Thymus (tissue), 11 donors: ENCODE measurements around the gene KCTD7. TPM values are rescaled to one million over a fixed set of nuclear protein-coding genes. Genes with fewer than 3 reads are reported as not detected.
"Not testable (repeated sequence)": the region's sequence is repeated elsewhere in the genome, so short reads cannot be mapped to it uniquely, and the experiment has no call there.

Source experiments
- DNase-seq, 9 donors: peaks; one replicate each; pipeline ENCODE4 v3.0.0-alpha.2; 2013; ENCODE audit warnings: low spot score in 9 of 9, low read depth in 6 of 9, missing footprints in 1 of 9
- H3K27ac ChIP-seq, 2 donors: one replicate each; pipeline ENCODE4 v1.5.1; 2013; ENCODE audit warnings: control low read depth in 1 of 2, low read depth in 1 of 2, low read length in 1 of 2, mild to moderate bottlenecking in 1 of 2, moderate library complexity in 1 of 2
- H3K27me3 ChIP-seq, 2 donors: one replicate each; pipeline ENCODE4 v1.5.1; 2013; ENCODE audit warnings: low read length in 1 of 2; ENCODE audit not compliant: control insufficient read depth in 2 of 2, insufficient read depth in 1 of 2
- H3K36me3 ChIP-seq, 2 donors: one replicate each; pipeline ENCODE4 v1.5.1; 2013; ENCODE audit warnings: low read length in 1 of 2, mild to moderate bottlenecking in 1 of 2, moderate library complexity in 1 of 2; ENCODE audit not compliant: control insufficient read depth in 2 of 2, insufficient read depth in 2 of 2
- H3K4me1 ChIP-seq, 2 donors: one replicate each; pipeline ENCODE4 v1.5.1; 2013; ENCODE audit warnings: low read length in 2 of 2; ENCODE audit not compliant: control insufficient read depth in 2 of 2, insufficient read depth in 2 of 2
- H3K4me3 ChIP-seq, 2 donors: one replicate each; pipeline ENCODE4 v1.5.1; 2013; ENCODE audit warnings: low read length in 2 of 2, control low read depth in 1 of 2, mild to moderate bottlenecking in 1 of 2
- H3K9me3 ChIP-seq, 2 donors: one replicate each; pipeline ENCODE4 v1.5.1; 2013; ENCODE audit warnings: low read length in 1 of 2, mild to moderate bottlenecking in 1 of 2; ENCODE audit not compliant: control insufficient read depth in 2 of 2, insufficient read depth in 1 of 2
- WGBS: extraction: QIAGEN DNeasy Blood & Tissue Kit; methylation state at CpG from one replicate; pipeline ENCODE4 v1.1.7; 2013; 5-methylcytosine and 5-hydroxymethylcytosine counted together
- polyA plus RNA-seq: library from polyadenylated mRNA; stranded (reverse); fragments of 200-250 nt; gene quantifications from one replicate; pipeline ENCODE4 v1.2.3, GENCODE V29; 2013
- total RNA-seq: library from RNA; stranded (reverse); fragments of 120-200 nt; gene quantifications from one replicate; pipeline ENCODE4 v1.2.4, GENCODE V29; 2013
- donor health status: healthy.

KCTD7 gene
- total and polyA plus RNA-seq, 2 donors = 3.3 to 7.0 TPM

DNA sequence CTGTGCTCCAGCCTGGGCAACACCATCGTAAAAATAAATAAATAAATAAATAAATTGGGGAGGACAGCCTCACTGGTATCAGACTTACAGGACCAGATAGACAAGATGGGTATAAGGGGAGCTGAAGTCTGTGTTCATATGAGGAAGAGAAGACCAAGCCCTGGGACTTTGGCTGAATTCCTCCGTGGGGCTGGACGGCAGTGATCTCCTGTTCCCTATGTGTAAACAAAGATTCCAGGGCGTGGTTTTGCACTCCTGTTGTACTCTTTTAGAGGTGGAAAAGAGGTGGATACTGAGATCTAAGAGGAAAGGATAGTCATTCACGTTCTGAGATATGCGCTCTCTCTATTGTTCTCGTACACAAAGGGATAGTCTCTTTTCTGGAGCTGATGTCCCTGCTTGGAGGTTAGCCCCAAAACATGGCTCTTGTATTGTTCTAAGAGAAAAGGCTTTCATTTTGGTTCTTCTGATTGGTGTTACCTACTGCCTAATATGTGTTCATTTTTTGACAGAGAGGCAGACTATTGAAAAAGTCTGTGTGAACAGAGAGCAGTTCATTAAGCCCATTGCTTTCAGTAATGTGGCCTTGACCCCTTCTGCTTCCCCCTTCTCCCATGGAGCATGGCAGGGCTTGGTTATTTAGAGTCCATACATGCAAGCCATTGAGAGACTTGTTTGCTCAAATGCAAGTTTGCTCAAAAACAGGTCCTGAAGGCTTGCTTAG lies 12.3 kb downstream of the KCTD7 start:
- peaks cover 41 to 57% of the 10 kb centered on the region in 2 donors for H3K36me3 ChIP-seq
- H3K4me3 ChIP-seq = no peak overlapping the region
- no peaks in the 10 kb centered on the region for H3K4me1 ChIP-seq
- 96% methylated on average over 7 of the region's 7 CpGs for WGBS
- H3K9me3 ChIP-seq = no peaks in the 10 kb centered on the region
- DNase-seq = no peak
- no peaks in the 10 kb centered on the region for H3K27me3 ChIP-seq
- H3K27ac ChIP-seq = no peak overlapping the region

DNA sequence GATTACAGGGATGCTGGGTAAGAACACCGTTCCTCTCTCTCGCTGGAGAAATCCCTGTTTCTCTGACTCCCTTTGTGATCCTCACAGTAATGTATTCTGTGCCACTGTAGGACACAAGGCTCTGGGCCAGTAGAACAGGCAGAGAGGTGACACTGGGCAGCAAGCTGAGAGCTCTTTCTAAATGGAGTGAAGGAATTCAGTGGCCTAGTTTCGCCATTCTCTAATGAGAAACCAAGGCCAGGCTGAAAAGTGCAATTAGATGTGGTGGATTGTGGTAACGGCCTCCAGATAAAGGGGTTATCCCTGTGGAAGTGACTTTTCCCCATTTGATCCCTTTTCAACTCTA lies 12.8 kb downstream of the KCTD7 start:
- Histone ChIP-seq H3K27me3 (no peaks in the 10 kb centered on the region), H3K4me1 (no peaks in the 10 kb centered on the region), H3K9me3 (no peaks in the 10 kb centered on the region), H3K27ac (no peak overlapping the region), H3K4me3 (no peak overlapping the region), H3K36me3 (peaks cover 41 to 57% of the 10 kb centered on the region in 2 donors)
- 96% methylated on average over 4 of the region's 4 CpGs for whole genome bisulfite sequencing
- no peak for DNase-seq

DNA sequence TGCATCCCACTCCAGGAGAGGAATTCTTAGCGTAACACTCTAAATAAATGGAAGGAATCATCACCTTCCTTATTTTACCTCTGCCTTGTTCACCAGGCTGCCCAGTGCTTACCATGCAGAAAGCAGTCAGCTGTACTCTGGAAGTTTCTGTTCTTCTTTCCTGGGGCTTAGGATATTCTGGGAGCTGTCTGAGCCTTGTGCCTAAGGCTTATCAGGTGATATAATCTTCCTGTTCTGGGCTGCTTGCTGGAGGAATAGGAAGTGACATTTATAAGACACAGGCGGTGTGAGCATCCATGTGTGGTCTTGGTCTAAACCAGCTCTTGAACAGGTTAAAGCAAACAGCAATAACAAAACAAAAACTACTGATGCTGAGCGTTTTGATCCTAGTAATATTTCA lies 13.5 kb downstream of the KCTD7 start:
- Histone ChIP-seq H3K9me3 (no peaks in the 10 kb centered on the region), H3K4me3 (no peak overlapping the region), H3K4me1 (no peaks in the 10 kb centered on the region), H3K27ac (no peak overlapping the region), H3K36me3 (peaks cover 39 to 52% of the 10 kb centered on the region in 2 donors), H3K27me3 (no peaks in the 10 kb centered on the region)
- WGBS = 94% methylated on average over 3 of the region's 3 CpGs
- DNase-seq = peak in 1 of 9 donors; percentile 10

DNA sequence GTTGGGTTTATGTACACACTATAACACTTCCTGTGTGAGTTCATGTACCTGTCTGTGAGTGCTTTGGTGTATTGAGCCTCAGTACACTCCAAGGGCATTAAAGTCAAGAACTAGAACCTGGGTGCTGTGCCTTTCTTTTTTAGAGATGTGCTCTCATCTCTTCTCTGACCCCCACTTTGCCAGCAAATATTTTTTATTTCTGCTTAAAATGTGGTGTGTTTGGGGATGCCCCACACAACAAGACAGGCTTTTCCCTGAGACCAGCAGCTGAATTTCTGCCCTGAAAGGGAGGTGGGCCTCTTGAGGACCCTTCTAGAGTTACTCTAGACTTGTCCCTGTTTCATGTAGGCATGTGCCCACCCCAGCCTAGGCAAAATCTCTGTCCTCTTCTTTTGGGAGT lies 14.3 kb downstream of the KCTD7 start:
- Histone ChIP-seq H3K36me3 (peaks cover 38 to 51% of the 10 kb centered on the region in 2 donors), H3K27me3 (no peaks in the 10 kb centered on the region), H3K4me3 (no peak overlapping the region), H3K27ac (no peak overlapping the region), H3K4me1 (no peaks in the 10 kb centered on the region), H3K9me3 (no peaks in the 10 kb centered on the region)
- no peak for DNase-seq

DNA sequence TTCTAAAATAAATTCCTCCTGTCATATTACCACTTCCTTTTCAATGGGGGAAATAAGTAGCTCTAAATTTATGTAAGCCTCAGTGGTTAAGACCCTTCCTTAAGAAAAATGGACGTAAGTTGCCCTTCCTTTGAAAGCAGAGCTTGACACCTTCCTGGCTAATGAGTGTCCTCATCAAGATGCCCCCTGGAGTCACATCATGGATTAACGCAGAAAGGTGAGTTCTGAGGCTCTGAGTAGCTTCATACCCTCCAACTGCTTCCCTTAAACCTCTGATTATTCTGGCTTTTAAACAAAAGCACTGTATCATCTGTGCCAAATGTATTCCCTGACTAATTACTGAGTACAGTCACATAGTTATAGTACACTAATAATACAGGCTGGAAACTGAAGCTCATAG lies 14.7 kb downstream of the KCTD7 start:
- Histone ChIP-seq H3K27me3 (no peaks in the 10 kb centered on the region), H3K4me1 (no peaks in the 10 kb centered on the region), H3K36me3 (peaks cover 33 to 50% of the 10 kb centered on the region in 2 donors), H3K4me3 (no peak overlapping the region), H3K27ac (no peak overlapping the region), H3K9me3 (no peaks in the 10 kb centered on the region)
- WGBS = 95% methylated on average over 2 of the region's 2 CpGs
- DNase-seq = no peak

DNA sequence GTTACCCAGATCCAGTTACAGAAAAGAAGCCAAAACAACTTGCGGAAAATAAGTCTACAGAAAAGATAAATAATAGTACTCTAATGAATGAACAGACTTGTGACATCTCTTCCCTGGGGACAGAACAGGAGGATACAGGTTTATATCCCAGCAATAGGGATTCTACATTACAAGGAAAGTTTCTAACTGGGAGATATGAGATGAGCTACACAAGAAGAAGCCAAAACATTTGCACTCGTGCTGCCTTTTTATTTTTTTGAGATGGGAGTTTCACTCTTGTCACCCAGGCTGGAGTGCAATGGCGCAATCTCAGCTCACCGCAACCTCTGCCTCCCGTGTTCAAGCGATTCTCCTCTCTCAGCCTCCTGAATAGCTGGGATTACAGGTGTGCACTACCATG lies 22.3 kb downstream of the KCTD7 start:
- H3K36me3 ChIP-seq, H3K9me3 ChIP-seq, DNase-seq, H3K27ac ChIP-seq, H3K27me3 ChIP-seq, H3K4me3 ChIP-seq: not testable (repeated sequence)
- H3K4me1 ChIP-seq = peaks cover 4 to 13% of the 10 kb centered on the region in 2 donors
- 96% methylated on average over 6 of the region's 6 CpGs for WGBS

DNA sequence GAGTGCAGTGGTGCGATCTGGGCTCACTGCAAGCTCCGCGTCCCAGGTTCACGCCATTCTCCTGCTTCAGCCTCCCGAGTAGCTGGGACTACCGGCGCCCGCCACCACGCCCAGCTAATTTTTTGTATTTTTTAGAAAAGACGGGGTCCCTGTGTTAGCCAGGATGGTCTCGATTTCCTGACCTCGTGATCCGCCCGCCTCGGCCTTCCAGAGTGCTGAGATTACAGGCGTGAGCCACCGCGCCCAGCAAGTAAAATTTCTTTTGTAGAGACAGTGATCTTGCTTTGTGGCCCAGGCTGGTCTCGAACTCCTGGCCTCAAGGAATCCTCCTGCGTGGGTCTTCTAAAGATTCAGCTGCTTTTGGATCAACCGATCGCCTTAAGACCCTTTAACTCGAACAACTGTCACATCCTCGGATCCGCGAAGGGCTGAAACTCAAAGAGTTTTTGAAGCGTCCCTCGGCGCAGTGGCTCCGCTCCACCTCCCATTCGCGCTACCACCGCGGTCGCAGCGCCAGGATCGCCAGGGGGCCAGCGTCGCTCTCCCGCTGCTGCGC lies 25.1 kb downstream of the KCTD7 start:
- not testable (repeated sequence) for DNase-seq

DNA sequence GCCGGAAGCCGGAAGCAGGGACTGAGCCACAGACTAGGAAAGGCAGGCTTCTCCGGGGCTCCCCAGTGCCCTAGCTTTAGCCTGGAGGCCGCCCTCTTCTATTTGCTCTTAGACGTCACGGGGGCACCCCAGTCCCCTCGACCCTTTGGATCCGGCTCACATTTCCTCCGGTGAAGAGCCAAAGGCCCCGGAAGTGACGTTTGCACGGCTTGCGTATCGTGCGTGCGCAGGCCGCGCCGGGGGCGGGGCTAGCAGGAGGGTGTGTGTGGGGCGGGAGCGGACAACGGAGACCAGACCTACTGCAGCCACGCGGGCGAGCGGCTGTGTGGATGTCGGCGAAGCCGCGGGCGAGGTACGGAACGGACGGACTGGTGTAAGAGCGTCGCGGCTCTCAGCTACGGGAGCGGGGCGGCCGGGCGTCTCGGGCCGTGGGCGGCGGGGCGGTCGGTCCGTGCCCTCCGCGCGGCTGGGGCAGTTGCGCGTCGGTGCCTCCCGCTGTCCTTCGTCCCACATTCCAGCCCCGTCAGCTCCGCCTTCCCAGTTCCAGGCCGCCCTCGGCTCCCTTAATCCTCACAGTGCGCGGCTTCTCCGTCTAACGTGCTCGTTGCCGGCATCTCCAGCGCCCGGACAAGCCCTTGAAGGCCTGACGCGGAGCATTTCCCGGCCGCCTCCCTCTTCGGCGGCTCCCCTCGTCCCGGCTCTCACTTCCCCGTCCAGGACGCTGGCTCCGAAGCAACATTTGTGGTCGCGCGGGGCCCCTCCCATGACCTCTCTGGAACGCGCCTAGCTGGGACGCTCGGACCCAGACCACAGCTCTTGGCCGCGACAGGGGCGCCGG lies 25.8 kb downstream of the KCTD7 start:
- Histone ChIP-seq H3K27ac (peak overlapping the region; percentile 99 to 100), H3K4me3 (peak overlapping the region; percentile 81 to 82), H3K27me3 (no peaks in the 10 kb centered on the region), H3K9me3 (no peaks in the 10 kb centered on the region), H3K4me1 (peaks cover 4 to 13% of the 10 kb centered on the region in 2 donors), H3K36me3 (no peaks in the 10 kb centered on the region)
- WGBS = under 1% methylated on average over 92 of the region's 92 CpGs
- peak; percentile 94 to 99 (median 96) for DNase-seq

More for the DNA sequence above, 25.1 kb downstream of the KCTD7 start:
- Histone ChIP-seq H3K27ac (peak overlapping the region; percentile 99 to 100), H3K4me3 (peak overlapping the region; percentile 81 to 82), H3K4me1 (peaks cover 4 to 13% of the 10 kb centered on the region in 2 donors)
- not testable (repeated sequence) for H3K36me3 ChIP-seq, H3K27me3 ChIP-seq, H3K9me3 ChIP-seq
- WGBS = 11% methylated on average over 41 of the region's 41 CpGs
